Measurements from ENCODE around the gene REV3L.
"Not testable (repeated sequence)": the region's sequence is repeated elsewhere in the genome, so short reads cannot be mapped to it uniquely, and the experiment has no call there.

Gene REV3L, protein sequence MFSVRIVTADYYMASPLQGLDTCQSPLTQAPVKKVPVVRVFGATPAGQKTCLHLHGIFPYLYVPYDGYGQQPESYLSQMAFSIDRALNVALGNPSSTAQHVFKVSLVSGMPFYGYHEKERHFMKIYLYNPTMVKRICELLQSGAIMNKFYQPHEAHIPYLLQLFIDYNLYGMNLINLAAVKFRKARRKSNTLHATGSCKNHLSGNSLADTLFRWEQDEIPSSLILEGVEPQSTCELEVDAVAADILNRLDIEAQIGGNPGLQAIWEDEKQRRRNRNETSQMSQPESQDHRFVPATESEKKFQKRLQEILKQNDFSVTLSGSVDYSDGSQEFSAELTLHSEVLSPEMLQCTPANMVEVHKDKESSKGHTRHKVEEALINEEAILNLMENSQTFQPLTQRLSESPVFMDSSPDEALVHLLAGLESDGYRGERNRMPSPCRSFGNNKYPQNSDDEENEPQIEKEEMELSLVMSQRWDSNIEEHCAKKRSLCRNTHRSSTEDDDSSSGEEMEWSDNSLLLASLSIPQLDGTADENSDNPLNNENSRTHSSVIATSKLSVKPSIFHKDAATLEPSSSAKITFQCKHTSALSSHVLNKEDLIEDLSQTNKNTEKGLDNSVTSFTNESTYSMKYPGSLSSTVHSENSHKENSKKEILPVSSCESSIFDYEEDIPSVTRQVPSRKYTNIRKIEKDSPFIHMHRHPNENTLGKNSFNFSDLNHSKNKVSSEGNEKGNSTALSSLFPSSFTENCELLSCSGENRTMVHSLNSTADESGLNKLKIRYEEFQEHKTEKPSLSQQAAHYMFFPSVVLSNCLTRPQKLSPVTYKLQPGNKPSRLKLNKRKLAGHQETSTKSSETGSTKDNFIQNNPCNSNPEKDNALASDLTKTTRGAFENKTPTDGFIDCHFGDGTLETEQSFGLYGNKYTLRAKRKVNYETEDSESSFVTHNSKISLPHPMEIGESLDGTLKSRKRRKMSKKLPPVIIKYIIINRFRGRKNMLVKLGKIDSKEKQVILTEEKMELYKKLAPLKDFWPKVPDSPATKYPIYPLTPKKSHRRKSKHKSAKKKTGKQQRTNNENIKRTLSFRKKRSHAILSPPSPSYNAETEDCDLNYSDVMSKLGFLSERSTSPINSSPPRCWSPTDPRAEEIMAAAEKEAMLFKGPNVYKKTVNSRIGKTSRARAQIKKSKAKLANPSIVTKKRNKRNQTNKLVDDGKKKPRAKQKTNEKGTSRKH (N-terminal part only)

DNA sequence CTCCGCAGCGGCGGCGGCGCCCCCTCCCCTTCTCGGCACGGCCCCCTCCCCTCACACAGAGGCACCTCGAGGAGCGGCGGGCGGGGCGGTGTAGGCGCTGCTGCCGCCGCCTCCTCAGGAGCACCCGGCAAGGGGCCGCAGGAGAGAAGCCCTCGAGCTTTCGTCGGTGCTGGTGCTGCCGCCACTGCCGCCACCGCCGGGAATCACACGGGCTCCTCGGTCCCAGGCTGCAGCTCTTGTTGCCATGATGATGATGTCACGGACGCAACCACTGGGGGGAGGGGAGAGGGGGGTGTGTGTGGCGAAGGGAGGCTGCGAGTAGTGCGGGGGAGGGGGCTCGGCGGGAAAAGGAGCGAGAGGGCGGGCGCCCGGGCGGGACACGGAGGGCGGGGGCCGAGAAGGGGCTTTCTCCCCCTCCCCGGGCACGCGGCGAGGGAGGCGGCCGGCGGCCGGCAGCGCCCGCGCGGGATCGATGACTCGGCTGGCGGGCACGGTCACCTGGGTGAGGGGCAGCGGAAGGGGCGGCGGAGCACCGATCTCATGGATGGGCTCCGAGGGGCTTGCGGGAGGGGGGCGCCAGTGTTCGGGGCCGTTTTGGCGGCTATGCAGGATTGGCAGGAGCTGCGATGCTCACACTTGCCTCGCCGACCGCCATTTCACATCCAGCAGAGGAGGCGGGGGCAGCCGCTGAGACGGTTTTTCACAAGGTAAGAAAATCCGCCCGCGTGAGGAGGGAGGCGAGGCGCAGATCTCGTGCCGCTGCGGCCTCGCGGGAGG, at the start of gene REV3L:
TSS of gene REV3L (minus strand) at position 260 of the 777 bp plus-strand sequence. CDS start 330 bp downstream, outside the sequence.
- DNase-seq, result peak; percentile 93

DNA sequence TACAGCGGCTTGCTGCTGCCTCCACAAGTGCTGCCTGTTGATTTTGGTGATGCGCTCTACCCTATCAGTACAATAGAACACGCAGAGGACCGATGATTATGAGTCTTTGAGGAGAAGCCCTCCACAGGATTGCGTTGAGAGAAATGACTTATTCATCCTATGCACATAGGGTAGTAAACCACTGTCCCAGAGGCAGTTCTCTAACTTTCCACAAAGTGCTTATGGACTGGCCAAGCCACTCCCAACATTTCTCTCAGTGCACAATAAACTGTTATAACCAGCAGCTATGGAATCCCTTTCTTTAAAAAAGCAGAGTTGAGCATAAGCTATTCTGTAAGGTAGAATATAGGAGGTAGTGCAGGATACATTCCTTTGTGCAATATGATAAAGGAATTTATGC, 48.2 kb upstream of the REV3L start:
- DNase-seq, result no peak

DNA sequence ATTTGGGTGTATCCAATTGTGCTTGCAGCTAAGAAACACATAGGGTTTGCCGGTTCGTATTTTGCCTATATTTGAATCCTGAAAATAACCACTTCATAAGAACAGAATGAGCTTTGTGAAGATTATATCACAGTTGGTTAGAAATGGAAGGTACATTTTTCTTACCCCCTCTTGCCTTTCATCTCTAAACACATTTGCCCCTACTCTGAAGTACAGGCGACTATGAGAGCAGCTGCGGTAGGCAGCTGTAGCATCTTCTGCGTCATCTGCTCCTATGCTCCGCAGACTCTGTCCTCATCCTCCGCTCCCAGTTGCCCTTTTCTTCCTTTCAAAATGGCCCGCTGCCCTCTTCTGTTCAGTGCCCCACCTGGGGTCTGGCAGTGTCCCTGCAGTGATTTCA, 47.6 kb upstream of the REV3L start:
- no peak for DNase-seq

DNA sequence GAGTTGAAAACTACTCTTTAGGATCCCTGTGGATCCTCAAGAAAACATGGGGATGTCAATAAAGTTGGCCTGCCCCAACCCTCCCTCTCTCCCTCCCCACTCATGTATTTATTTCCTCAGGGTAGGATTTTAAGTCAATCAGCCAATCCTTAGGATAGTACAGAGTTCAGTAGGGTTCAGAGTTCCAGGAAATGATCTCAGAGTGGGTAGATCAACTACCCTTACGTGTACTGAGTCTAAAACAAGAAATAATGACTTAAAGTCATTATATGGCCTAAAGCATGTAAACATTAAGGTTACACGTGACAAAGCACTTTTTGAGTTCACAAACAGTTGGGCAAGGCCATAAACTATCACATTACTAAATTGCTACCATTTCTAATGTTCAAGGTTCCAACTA, 47.2 kb upstream of the REV3L start:
- DNase-seq, result no peak

DNA sequence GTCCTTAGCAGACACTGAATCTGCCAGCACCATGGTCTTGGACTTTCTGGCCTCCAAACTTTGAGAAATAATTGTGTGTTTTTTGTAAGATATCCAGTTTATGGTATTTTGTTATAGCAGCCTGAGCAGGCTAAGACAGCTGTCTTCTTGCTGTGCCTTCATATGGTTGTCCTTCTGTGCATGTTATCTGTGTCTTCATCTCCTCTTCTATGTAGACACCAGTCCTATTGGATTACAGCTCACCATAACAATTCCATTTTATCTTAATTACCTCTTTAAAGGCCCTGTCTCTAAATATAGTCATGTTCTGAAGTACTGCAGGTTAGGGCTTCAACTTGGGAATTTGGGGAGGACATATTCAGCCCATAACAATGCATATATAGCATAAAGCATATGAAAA, 44.3 kb upstream of the REV3L start:
- no peak for DNase-seq

DNA sequence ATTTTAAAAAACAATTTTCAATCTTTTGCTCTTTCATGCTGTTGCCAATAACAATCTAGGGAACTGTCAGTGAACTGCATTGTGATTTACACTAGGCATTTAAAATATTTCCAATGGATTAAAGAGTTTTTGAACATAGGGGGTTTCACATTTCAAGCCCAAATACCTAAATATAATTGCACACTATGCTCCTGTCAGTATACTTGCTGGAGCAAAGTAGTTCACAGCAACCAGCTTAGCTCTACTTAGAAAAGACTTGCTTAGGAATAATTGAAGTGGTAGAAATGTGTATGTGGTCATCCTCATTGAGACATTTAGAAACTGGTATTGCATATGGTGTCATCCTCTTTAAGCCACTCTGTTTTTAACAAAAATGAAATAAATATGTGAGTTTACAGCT, 41.7 kb upstream of the REV3L start:
- no peak for DNase-seq

DNA sequence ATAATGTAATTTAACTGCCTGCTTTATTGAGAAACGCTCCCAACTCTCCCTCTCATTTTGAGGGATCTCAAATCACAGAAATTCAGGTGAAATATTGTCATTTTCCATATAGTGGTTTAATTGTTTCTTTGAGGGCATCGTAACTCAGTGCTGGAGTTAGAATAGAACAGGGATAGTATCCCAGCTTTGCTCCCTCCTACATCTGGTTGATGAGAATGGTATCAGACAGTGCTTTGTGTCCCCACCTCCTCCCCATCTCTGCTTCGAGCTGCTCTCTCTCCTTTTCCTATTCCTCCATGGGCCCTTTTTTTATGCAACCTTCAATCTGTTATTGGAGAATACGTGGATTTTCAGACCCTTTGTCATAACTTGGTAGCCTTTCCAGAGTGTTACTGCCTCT, 41.2 kb upstream of the REV3L start:
- no peak for DNase-seq

DNA sequence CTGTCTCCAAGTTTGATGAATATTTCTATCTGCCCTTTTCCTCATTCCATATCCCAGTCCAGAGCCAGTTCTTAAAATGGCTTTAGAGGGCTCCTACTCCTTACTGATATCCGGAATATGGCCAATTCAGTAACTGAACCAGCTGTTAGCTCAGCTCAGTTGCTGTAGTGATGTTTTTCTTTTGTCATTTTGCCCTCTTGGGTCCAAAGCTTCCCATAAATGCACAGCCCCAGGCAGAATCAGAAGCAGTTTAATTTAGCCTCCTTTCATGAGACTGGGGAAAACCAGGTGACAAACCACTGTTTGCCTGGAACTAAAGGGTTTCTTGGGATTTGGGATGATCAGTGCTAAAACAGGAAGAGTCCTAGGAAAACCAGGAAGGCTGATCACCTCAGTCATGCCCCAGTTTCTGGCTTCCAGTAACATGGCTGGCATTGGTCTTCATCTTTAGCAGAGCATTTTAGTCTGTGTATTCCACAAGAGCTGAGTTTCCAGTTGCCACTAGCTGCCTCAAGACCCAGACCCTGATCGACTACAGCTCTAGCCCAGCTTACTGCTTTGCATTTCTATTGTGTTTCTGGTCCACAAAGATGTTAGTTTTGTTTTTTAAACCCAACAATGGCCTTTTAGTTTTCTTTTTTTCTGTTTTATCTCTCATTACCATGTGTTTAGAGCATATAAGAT, 40.6 kb upstream of the REV3L start:
- no peak for DNase-seq

DNA sequence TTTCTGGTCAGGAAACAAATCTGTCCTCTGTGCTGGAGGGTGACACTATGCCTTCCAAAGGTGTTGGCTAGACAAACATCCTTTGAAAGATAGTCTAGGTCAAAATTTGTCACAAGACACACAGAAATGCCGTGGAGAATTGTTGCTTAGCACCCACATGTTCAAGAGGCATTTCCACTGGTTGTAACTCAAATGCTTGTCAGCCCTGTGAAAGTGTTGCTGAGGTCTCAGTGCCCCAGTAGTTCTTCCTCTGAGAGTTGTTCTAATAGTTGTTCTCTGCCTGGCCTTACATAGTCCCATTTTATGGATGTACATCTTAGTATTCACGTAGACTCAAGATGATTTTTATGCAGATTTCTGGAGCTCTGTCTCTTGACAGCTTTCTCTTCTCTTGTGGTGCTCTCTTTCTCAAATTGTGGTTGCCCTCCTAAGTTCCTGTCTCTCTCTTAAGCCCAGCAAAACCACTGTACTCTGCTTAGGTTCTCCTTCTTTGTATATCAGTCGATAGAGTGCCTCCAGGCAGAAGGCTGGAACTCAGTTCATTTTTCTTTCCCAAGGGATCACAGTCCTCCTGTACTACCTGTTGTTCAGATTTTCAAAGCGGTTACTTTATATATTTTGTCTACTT, 39.5 kb upstream of the REV3L start:
- DNase-seq, result no peak

DNA sequence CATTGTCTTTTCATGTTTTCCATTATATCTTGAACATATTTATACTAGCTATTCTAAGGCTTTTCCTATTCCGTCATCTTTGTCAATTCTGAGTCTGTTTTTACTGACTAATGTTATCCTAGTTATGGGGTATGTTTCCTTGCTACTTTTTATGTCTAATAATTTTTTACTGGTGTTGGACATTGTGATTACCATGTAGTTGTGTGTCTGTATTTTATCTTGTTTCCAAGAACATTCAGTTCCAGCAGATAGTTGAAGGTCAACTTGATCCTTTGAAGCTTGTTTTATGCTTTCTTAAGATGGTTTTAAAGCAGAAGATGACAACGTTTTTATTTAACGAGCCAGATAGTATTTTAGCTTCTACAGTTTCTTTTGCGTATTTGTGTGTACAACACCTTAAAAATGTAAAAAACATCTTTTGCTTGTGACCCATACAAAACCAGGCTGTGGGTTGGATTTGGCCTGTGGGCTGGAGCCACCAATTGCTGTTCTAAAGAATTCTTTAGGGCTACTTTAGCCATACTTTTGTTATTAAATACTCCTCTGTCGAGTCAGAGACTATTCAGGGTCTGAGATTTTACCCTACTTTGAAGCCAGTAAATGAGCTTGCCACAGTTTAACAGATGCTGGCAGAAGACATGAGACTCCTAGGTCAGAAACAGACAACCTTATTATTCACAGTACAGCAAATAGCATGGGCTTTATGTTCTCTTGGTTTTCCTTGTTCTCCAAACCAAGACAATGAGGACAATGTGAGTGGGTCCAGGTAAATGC, 38.7 kb upstream of the REV3L start:
- DNase-seq, result no peak

DNA sequence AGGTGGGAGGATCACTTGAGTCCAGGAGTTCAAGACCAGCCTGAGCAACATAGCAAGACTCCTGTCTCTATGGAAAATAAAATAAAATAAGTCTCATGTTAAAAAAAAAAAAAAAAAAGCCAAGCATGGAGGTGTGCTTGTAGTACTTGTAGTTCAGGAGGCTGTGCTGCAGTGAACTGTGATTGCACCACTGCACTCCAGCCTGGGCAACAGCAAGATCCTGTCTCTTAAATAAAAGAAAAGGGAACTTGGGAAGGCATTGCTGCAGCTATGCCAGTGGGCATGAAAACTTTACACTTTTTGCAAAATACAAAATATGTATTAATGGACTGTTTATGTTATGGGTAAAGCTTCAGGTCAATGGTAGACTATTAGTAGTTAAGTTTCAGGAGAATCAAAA, 37.5 kb upstream of the REV3L start:
- DNase-seq, result no peak

DNA sequence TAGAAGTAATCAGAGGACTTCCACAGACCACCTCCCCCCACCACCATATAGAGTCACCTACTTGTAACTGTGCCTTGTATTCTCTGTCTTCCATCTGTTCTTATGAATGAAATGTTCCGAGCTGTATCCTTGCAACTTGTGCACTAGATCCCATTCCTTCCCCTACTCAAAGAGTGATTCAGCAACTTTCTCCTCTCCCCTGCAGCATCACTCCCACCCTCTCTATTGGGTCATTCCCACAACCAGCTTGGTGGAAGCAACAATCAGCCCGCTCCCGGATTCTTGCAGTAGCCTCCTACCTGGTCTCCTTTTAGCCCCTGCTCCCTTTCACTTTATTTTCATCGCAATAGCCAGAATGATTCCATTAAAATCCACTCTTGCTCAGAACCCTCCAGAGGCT, 34.9 kb upstream of the REV3L start:
- DNase-seq, result no peak

DNA sequence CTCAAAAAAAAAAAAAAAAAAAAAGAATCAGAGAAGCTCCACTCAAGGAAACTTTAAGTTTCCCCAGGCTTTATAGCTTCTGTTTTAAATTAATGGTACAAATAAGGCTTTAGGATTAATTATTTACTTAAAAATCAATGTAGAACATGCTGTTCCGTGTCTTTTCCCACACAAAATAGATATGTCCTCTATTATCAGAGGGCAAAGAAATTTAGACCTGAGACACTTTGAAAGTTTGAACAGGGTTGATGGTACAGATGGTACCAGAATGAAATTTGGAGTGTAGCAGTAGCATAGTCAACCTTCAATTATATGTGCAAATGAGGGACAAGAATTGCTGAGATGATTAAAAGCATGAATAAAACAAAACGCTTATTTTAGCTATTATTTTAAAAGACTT, 32.2 kb upstream of the REV3L start:
- DNase-seq, result no peak

DNA sequence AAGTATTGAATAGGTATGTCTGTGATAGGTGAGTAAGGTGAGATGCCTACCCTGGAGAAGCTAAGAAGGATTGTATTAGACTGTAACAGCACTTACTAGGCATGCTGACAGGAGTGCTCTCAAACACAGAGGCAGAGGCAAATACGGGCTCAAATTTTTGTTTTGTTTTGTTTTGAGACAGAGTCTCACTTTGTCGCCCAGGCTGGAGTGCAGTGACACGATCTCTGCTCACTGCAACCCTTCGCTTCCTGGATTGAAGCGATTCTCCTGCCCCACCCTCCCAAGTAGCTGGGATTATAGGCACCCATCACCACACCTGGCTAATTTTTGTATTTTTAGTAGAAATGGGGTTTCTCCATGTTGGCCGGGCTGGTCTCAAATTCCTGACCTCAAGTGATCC, 31.5 kb upstream of the REV3L start:
- not testable (repeated sequence) for DNase-seq

DNA sequence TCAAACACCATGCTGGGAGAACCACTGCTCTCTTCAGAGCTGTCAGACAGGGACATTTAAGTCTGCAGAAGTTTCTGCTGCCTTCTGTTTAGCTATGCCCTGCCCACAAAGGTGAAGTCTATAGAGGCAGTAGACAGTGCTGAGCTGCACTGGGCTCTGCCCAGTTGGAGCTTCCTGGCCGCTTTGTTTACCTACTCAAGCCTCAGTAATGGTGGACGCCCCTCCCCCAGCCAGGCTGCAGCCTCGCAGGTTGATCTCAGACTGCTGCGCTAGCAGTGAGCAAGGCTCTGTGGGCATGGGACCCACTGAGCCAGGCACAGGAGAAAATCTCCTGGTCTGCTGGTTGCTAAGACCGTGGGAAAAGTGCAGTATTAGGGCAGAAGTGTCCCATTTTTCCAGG, 24.2 kb upstream of the REV3L start:
- not testable (repeated sequence) for DNase-seq

DNA sequence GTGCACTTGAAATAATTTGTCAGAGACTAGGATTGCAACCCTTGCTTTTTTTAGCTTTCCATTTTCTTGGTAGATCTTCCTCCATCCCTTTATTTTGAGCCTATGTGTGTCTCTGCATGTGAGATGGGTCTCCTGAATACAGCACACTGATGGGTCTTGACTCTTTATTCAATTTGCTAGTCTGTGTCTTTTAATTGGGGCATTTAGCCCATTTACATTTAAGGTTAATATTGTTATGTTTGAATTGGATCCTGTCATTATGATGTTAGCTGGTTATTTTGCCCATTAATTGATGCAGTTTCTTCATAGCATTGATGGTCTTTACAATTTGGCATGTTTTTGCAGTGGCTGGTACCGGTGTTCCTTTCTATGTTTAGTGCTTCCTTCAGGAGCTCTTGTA, 22.5 kb upstream of the REV3L start:
- DNase-seq, result not testable (repeated sequence)

DNA sequence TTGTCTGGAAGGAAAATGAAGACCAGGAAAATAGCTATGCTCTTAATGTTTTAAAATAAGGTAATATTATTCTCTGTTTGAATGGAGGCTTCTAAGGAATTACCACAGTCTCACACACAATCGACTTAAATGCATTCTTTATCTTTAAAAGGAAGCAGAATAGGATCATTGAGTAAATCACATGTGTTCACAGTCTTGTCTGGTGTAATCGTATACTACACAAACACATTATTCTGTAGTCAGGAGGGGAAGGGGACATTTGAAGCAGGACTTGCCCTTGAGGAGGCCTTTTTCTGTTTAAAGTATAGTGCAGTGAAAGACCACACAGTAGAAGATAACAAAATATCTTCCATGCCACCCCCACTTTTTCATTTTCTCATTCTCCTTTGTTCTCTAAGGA, 20.6 kb upstream of the REV3L start:
- DNase-seq, result no peak

DNA sequence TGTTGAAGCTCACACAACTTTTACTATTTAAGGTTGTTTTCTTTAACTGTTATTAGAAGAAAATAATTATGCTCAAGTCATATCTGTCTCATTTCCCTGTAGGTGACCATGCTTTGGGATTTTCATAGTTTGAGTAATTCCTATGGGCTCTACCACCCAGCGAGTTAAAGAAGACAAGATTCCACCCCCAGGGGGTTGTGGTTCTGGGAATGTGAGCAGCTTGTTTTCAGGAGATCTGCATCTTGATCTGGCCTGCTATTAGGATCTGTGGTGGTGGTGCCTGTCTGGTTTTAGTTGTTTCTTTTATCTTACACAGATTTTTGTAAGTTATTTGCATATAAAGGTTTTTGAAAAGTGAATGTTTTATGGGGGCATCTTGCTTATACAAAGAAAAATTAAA, 20.2 kb upstream of the REV3L start:
- no peak for DNase-seq

DNA sequence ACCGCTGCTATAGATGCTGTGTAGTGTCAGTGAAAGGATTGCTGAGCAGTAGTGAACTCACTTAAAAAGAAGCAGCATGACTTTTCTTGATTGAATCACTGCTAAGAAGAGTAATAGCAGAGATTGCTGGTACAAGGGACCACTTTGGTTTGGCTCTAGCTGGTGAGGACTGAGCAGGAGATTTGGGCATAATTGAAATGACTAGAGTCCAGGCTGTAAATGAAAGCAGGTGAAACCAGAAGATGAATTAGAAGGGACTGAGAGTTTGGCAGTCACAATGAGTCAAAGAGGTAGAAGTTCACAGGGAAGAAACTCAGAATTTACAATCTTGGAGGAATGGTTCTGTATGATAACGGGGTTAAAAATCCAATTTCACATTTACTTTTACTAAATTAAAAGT, 19.1 kb upstream of the REV3L start:
- no peak for DNase-seq

DNA sequence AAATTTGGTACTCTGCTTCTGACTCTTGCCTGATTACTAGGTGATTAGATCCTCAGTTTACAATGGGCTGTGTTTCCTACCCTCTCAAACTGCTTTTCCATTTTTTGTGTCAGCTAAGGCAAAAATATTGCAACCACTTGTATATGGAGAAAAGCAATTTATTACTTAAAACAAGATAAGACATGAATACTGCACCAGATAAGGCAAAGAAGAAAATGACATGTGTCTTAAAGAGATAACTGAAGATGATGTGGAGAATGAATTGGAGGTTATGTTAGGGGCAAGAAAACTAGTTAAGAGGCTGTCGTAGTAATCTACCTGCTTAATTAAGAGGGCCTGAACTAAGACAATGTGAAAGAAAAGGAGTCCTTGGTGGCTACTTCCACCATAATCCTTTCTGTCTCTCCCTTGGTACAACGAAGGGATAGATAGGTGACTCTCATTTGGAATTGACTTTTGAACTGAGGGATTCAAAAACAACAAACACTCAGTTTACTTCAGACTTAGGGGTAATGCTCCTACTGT, 16.3 kb upstream of the REV3L start:
- no peak for DNase-seq
